ENCODE results near the gene DLGAP1.

DNA sequence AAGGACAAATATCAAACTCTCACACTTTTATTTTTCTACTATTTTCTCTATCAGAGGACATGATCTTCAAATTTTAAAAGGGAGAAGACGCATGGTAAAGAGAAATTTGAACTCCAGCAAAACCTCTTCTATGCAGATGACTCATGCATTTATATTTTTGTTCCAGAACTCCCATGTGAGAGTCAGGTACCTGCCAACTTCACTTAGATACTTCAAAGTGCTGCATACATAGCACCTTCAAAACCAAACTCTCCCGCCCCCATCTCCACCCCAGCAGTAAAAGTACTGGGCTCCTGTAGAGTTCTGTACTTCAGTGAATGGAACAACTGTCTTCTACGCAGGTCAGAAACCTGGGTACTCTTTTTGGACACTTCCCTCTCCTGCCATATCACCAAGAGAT is 606.8 kb downstream of the DLGAP1 start:
- TF ChIP-seq, protein P1, sequence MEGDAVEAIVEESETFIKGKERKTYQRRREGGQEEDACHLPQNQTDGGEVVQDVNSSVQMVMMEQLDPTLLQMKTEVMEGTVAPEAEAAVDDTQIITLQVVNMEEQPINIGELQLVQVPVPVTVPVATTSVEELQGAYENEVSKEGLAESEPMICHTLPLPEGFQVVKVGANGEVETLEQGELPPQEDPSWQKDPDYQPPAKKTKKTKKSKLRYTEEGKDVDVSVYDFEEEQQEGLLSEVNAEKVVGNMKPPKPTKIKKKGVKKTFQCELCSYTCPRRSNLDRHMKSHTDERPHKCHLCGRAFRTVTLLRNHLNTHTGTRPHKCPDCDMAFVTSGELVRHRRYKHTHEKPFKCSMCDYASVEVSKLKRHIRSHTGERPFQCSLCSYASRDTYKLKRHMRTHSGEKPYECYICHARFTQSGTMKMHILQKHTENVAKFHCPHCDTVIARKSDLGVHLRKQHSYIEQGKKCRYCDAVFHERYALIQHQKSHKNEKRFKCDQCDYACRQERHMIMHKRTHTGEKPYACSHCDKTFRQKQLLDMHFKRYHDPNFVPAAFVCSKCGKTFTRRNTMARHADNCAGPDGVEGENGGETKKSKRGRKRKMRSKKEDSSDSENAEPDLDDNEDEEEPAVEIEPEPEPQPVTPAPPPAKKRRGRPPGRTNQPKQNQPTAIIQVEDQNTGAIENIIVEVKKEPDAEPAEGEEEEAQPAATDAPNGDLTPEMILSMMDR (IDR thresholded peaks at IDR 0.05), result no peak
- TF ChIP-seq ZFX (IDR thresholded peaks at IDR 0.05; ENCODE audit: borderline replicate concordance), result no peak
